ENCODE measurements around the gene PAX2. TPM values are rescaled to one million over a fixed set of nuclear protein-coding genes. Genes with fewer than 3 reads are reported as not detected.

PAX2 gene
- total and polyA plus RNA-seq, 9 donors = 0.05 TPM; not detected in 8

DNA sequence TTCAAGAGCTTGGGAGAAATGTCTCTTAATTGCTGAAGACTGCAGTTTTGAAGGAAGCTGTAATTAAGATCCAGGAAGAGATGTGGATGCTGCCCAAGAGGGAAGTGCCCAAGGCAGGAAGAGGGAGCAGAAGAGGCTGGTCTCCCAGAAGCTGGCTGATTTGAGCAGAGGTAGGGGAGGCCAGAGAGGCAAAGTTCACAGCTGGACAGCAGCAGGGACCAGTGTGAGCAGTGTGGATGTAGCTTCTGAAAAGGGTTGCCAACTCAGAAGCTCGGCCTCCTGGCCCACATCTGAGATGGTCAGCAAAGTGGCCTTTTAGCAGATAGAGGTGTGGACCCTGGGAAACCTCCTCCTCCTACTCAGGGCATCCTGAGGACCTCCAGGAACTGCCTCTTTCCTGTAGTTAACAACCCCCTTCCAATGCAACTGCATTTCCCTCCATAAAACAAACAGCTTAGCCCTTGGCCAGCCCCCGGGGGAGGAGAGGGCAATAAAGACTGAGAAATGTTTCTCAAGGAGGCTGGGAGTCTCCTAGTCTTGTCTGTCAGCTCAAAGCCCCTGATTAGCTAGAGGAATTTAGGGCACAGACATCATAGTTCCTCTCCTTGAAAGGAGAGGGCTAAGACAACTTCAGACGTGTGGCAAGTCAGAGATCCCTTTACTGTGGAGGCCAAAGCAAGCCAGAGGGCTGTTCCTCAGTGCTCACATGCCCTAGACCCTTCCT is 69.5 kb downstream of the PAX2 start:
- H3K27me3 ChIP-seq (ENCODE audit: control insufficient read depth, insufficient read depth, low read length) = peaks cover 55% of the 10 kb centered on the region
- no peak overlapping the region for H3K4me3 ChIP-seq (ENCODE audit: low read length)
- no peaks in the 10 kb centered on the region for H3K36me3 ChIP-seq (ENCODE audit: control insufficient read depth, insufficient read depth, low read length)
- WGBS (ENCODE audit: insufficient coverage) = 30% methylated on average over 1 of the region's 3 CpGs
- no peaks in the 10 kb centered on the region for H3K4me1 ChIP-seq (ENCODE audit: control insufficient read depth, insufficient read depth, low read length)
- H3K9me3 ChIP-seq (replicated peaks; ENCODE audit: control insufficient read depth, low read depth, low read length) = no peaks in the 10 kb centered on the region
- DNase-seq = no peak
- no peak overlapping the region for H3K27ac ChIP-seq (ENCODE audit: low read length)

DNA sequence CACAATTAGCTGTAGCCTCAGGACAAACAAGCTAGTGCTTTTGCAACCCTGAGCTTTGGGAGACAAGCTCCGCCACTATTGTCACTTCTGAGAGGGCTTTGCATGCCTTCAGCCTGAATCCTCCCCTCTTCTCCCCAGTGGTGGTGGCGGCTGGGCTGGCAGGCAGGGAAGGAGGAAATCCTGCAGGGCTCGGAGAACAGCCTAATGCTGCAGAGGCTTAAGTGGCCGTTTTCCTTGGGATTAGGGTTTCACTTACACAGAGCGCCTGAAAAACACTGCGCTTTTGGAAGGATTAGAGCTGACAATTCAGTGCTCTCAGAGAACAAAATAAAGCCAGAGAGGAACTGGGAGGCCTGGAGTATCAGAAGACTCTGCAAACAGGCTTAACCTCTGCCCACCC is 71.3 kb downstream of the PAX2 start:
- DNase-seq = no peak
- Histone ChIP-seq H3K36me3 (ENCODE audit: control insufficient read depth, insufficient read depth, low read length) (no peaks in the 10 kb centered on the region), H3K4me3 (ENCODE audit: low read length) (no peak overlapping the region), H3K9me3 (replicated peaks; ENCODE audit: control insufficient read depth, low read depth, low read length) (no peaks in the 10 kb centered on the region), H3K4me1 (ENCODE audit: control insufficient read depth, insufficient read depth, low read length) (no peaks in the 10 kb centered on the region), H3K27ac (ENCODE audit: low read length) (no peak overlapping the region), H3K27me3 (ENCODE audit: control insufficient read depth, insufficient read depth, low read length) (peaks cover 48% of the 10 kb centered on the region)
- 10% methylated on average over 4 of the region's 6 CpGs for WGBS (ENCODE audit: insufficient coverage)

DNA sequence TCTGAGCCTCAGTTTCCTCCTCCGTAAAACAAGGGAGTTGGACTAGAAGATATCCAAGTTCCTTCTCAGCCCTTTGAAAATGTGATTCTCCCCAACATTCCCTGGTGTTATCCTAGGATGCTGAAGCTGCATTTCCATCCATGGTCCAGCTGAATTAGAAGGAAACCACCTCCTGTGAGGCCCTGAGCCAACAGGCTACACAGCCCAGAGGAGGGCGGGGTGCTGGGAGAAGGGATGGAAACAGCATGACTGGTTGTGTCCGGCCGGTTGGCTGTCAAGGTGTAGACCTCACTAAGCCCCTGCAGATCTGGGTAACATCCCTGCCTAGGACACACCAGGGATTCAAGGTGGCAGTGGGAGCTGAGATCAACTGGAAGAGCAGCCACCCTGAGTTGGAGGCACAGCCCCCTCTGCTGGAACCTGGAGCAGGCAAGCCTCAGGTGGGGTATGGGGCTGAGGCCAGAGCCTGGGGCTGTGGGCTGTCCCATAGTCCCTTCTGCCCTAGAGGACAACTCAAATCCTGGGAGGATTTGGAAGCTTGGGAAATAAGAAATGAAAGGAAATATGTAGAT is 72.0 kb downstream of the PAX2 start:
- H3K27me3 ChIP-seq (ENCODE audit: control insufficient read depth, insufficient read depth, low read length) = peaks cover 43% of the 10 kb centered on the region
- no peaks in the 10 kb centered on the region for H3K9me3 ChIP-seq (replicated peaks; ENCODE audit: control insufficient read depth, low read depth, low read length)
- 48% methylated on average over 3 of the region's 4 CpGs for WGBS (ENCODE audit: insufficient coverage)
- no peaks in the 10 kb centered on the region for H3K36me3 ChIP-seq (ENCODE audit: control insufficient read depth, insufficient read depth, low read length)
- no peak overlapping the region for H3K27ac ChIP-seq (ENCODE audit: low read length)
- no peak overlapping the region for H3K4me3 ChIP-seq (ENCODE audit: low read length)
- DNase-seq = no peak
- no peaks in the 10 kb centered on the region for H3K4me1 ChIP-seq (ENCODE audit: control insufficient read depth, insufficient read depth, low read length)

DNA sequence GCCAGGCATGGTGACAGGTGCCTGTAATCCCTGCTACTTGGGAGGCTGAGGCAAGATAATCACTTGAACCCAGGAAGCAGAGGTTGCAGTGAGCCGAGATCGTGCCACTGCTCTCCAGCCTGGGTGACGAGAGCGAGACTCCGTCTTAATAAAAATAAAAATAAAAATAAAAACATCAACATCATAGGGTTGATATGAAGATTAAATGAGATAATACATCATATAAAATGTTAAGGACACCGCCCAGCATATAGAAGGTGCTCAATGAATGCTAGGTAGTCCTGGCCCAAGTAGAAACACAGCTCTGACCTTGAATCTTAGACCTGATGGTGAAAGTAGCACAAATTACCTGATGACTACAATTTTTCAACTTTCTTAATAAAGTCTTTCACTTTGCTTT is 74.0 kb downstream of the PAX2 start:
- Histone ChIP-seq H3K27me3 (ENCODE audit: control insufficient read depth, insufficient read depth, low read length) (peaks cover 46% of the 10 kb centered on the region), H3K9me3 (replicated peaks; ENCODE audit: control insufficient read depth, low read depth, low read length) (no peaks in the 10 kb centered on the region)

DNA sequence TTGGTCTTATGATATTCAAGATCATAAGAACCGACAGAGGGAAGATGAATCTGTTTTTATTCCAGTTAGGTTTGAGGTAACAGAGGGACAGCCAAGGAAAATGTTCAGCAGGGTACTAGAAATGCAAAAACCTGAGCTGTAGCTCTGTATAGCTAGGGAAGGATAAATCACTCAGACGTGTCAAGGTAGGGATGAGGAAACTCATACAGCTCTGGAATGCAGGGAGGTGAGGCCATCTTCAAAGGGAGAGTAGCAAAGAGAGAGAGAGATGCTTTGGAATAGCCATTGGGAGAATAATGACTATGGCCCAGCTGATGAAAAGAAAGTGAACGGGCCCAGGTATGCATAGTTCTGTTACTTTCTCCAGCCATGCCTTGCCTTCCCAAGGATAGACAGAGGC is 77.8 kb downstream of the PAX2 start:
- peaks cover 55% of the 10 kb centered on the region for H3K27me3 ChIP-seq (ENCODE audit: control insufficient read depth, insufficient read depth, low read length)
- no peak for DNase-seq
- 32% methylated on average over 2 of the region's 3 CpGs for WGBS (ENCODE audit: insufficient coverage)

More for the DNA sequence above, 74.0 kb downstream of the PAX2 start:
- no CpG with 5 or more reads among the region's 6 CpGs for WGBS (ENCODE audit: insufficient coverage)
- no peaks in the 10 kb centered on the region for H3K36me3 ChIP-seq (ENCODE audit: control insufficient read depth, insufficient read depth, low read length)
- no peak for DNase-seq
- H3K4me3 ChIP-seq (ENCODE audit: low read length) = no peak overlapping the region
- no peak overlapping the region for H3K27ac ChIP-seq (ENCODE audit: low read length)
- no peaks in the 10 kb centered on the region for H3K4me1 ChIP-seq (ENCODE audit: control insufficient read depth, insufficient read depth, low read length)

DNA sequence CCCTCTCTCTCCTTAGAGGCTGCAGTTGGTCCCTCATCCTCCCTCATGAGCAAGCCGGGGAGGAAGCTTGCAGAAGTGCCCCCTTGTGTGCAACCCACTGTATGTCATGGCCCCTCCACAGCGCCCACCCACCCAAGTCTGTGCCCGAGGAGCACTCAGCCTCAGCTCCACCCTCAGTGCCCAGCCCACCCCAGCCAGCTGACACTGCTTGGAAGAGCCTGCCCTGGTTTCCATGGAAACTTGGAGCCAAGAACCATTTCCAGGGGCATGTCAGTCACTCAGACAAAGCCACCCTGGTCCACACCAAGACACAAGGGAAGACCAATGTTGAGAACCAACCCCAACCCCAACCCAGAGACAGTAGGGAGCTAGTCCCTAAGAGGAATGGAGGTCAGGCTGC is 79.5 kb downstream of the PAX2 start:
- no peak overlapping the region for H3K4me3 ChIP-seq (ENCODE audit: low read length)
- no peak for DNase-seq
- no peak overlapping the region for H3K27ac ChIP-seq (ENCODE audit: low read length)
- no peaks in the 10 kb centered on the region for H3K36me3 ChIP-seq (ENCODE audit: control insufficient read depth, insufficient read depth, low read length)
- no peaks in the 10 kb centered on the region for H3K9me3 ChIP-seq (replicated peaks; ENCODE audit: control insufficient read depth, low read depth, low read length)
- peaks cover 72% of the 10 kb centered on the region for H3K27me3 ChIP-seq (ENCODE audit: control insufficient read depth, insufficient read depth, low read length)
- WGBS (ENCODE audit: insufficient coverage) = 24% methylated on average over 3 of the region's 3 CpGs
- peaks cover 30% of the 10 kb centered on the region for H3K4me1 ChIP-seq (ENCODE audit: control insufficient read depth, insufficient read depth, low read length)

More for the DNA sequence above, 77.8 kb downstream of the PAX2 start:
- no peak overlapping the region for H3K4me3 ChIP-seq (ENCODE audit: low read length)
- no peaks in the 10 kb centered on the region for H3K9me3 ChIP-seq (replicated peaks; ENCODE audit: control insufficient read depth, low read depth, low read length)
- no peaks in the 10 kb centered on the region for H3K36me3 ChIP-seq (ENCODE audit: control insufficient read depth, insufficient read depth, low read length)
- H3K4me1 ChIP-seq (ENCODE audit: control insufficient read depth, insufficient read depth, low read length) = peaks cover 16% of the 10 kb centered on the region
- H3K27ac ChIP-seq (ENCODE audit: low read length) = no peak overlapping the region

DNA sequence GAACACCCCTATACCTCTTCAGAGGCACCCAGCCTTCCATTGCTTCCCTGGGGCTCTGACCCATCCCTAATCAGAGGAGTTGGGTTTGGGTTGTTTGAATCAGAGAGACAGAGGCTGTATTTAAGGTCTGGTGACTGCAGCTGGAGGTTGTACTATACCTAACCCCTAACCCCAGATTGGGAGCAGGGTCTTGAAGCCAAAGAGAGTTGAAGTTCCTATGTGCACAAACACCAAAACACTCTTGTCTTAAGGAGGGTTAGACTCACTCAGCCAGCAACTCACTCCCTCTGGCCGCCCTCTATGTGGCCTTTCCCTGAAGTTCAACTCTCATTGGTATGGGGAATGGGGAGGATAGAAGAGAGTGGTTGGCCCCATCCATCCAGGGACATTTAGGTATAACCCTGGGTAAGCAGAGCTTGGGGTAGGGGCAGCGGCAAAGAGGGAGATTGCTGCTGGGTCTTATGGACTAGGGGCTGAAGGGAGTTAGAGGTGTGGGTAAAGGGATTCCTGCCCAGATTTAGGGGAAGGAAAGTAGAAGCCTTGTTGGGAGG is 80.0 kb downstream of the PAX2 start:
- 0% methylated on average over 1 of the region's 2 CpGs for WGBS (ENCODE audit: insufficient coverage)
- Histone ChIP-seq H3K9me3 (replicated peaks; ENCODE audit: control insufficient read depth, low read depth, low read length) (no peaks in the 10 kb centered on the region), H3K4me1 (ENCODE audit: control insufficient read depth, insufficient read depth, low read length) (peaks cover 35% of the 10 kb centered on the region), H3K27me3 (ENCODE audit: control insufficient read depth, insufficient read depth, low read length) (peaks cover 77% of the 10 kb centered on the region), H3K36me3 (ENCODE audit: control insufficient read depth, insufficient read depth, low read length) (no peaks in the 10 kb centered on the region), H3K27ac (ENCODE audit: low read length) (no peak overlapping the region), H3K4me3 (ENCODE audit: low read length) (no peak overlapping the region)
- DNase-seq = no peak

GRCh38 chr10:100826031-100826651 is 80.8 kb downstream of the PAX2 start:
- Histone ChIP-seq H3K9me3 (replicated peaks; ENCODE audit: control insufficient read depth, low read depth, low read length) (no peaks in the 10 kb centered on the region), H3K4me3 (ENCODE audit: low read length) (no peak overlapping the region), H3K27me3 (ENCODE audit: control insufficient read depth, insufficient read depth, low read length) (peaks cover 84% of the 10 kb centered on the region), H3K4me1 (ENCODE audit: control insufficient read depth, insufficient read depth, low read length) (peaks cover 35% of the 10 kb centered on the region), H3K36me3 (ENCODE audit: control insufficient read depth, insufficient read depth, low read length) (no peaks in the 10 kb centered on the region), H3K27ac (ENCODE audit: low read length) (no peak overlapping the region)
- DNase-seq = no peak
- under 1% methylated on average over 17 of the region's 27 CpGs for WGBS (ENCODE audit: insufficient coverage)

GRCh38 chr10:100826661-100826982 is 81.2 kb downstream of the PAX2 start:
- H3K9me3 ChIP-seq (replicated peaks; ENCODE audit: control insufficient read depth, low read depth, low read length) = no peaks in the 10 kb centered on the region
- H3K4me3 ChIP-seq (ENCODE audit: low read length) = no peak overlapping the region
- 1% methylated on average over 41 of the region's 41 CpGs for WGBS (ENCODE audit: insufficient coverage)
- H3K27ac ChIP-seq (ENCODE audit: low read length) = no peak overlapping the region
- peaks cover 35% of the 10 kb centered on the region for H3K4me1 ChIP-seq (ENCODE audit: control insufficient read depth, insufficient read depth, low read length)
- no peak for DNase-seq
- peaks cover 87% of the 10 kb centered on the region for H3K27me3 ChIP-seq (ENCODE audit: control insufficient read depth, insufficient read depth, low read length)
- H3K36me3 ChIP-seq (ENCODE audit: control insufficient read depth, insufficient read depth, low read length) = no peaks in the 10 kb centered on the region

DNA sequence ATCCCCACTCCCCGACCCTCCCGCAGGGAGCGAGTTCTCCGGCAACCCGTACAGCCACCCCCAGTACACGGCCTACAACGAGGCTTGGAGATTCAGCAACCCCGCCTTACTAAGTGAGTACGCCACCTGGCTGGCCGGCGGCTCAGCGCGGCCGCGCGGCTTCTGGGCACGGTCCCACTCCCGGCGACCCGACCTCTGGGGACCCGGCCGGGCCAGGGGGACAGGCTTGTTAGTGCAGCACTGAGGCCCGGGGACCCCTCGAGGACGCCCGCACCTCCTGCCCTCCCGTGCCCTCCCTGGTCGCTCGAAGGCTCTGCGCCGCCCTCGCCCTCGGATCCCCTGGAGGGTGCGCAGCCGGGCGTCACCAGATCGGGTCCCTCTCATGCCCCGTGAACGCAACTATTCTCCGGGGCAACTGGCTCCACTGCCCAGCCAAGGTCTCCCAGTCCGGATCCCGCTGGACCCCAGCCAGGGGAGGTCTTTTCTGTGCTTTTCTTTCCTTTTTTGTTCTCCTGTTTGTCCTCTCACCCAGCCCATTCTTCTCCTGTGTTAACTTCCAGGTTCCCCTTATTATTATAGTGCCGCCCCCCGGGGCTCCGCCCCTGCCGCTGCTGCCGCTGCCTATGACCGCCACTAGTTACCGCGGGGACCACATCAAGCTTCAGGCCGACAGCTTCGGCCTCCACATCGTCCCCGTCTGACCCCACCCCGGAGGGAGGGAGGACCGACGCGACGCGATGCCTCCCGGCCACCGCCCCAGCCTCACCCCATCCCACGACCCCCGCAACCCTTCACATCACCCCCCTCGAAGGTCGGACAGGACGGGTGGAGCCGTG is 81.8 kb downstream of the PAX2 start:
- H3K4me1 ChIP-seq (ENCODE audit: control insufficient read depth, insufficient read depth, low read length) = peaks cover 35% of the 10 kb centered on the region
- peaks cover 91% of the 10 kb centered on the region for H3K27me3 ChIP-seq (ENCODE audit: control insufficient read depth, insufficient read depth, low read length)
- H3K36me3 ChIP-seq (ENCODE audit: control insufficient read depth, insufficient read depth, low read length) = no peaks in the 10 kb centered on the region
- no peak overlapping the region for H3K27ac ChIP-seq (ENCODE audit: low read length)
- no peaks in the 10 kb centered on the region for H3K9me3 ChIP-seq (replicated peaks; ENCODE audit: control insufficient read depth, low read depth, low read length)
- 0% methylated on average over 58 of the region's 68 CpGs for WGBS (ENCODE audit: insufficient coverage)
- DNase-seq = peak; percentile 7
- no peak overlapping the region for H3K4me3 ChIP-seq (ENCODE audit: low read length)

Data from muscle of leg (tissue), 11 donors.